ENCODE data around the gene SWAP70. TPM values are rescaled to one million over a fixed set of nuclear protein-coding genes. Genes with fewer than 3 reads are reported as not detected.

SWAP70 gene
- total RNA-seq, 4 donors from 2014 or later, result 11.5 to 65.6 (median 41.5) TPM

DNA sequence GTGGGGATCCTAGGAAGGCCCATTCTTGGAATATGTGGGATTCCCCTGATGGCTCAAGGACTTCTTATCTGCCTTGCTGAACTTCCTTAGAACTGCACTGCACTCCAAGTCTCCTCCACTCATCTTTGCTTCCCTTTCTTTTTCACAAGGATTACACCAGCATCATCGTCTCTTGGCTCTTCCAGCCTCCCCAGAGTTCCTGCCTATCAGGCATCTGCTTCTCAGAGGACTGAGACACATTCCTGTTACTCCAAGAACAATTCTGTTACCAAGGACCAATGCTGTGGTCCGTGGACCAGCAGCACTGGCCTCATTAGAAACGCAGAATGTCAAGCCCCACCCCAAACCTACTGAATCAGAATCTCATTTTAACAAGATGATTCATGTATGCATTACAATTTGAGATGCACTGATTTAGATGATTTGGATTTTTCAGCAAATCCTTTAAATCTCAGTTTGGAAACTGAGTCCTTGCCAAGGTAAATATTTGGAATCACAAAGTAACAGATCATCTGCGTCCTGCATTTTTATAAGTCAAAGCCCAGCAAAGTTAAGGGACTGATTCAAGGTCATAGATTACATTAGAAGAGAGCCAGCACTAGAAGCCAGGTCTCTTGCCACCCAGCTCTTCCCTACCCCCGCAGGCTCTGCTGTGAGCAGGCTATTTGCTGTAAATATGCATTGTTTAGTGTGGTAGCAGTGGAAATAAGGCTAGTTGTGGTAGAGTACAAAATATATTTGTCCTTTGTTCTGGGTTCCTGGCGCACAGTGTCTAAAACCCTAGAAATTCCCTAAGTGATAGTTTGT, 110.9 kb downstream of the SWAP70 start:
- Histone ChIP-seq H3K9me3 (no peaks in the 10 kb centered on the region), H3K27me3 (no peaks in the 10 kb centered on the region), H3K4me3 (no peak overlapping the region), H3K27ac (no peak overlapping the region), H3K4me1 (no peaks in the 10 kb centered on the region), H3K36me3 (no peaks in the 10 kb centered on the region)
- intact Hi-C loops (cut with DNase I; ENCODE audit: low total_unique reads), result no loop called here
- no peak for TF ChIP-seq POLR2A (IDR thresholded peaks at IDR 0.05)
- TF ChIP-seq, protein P1, sequence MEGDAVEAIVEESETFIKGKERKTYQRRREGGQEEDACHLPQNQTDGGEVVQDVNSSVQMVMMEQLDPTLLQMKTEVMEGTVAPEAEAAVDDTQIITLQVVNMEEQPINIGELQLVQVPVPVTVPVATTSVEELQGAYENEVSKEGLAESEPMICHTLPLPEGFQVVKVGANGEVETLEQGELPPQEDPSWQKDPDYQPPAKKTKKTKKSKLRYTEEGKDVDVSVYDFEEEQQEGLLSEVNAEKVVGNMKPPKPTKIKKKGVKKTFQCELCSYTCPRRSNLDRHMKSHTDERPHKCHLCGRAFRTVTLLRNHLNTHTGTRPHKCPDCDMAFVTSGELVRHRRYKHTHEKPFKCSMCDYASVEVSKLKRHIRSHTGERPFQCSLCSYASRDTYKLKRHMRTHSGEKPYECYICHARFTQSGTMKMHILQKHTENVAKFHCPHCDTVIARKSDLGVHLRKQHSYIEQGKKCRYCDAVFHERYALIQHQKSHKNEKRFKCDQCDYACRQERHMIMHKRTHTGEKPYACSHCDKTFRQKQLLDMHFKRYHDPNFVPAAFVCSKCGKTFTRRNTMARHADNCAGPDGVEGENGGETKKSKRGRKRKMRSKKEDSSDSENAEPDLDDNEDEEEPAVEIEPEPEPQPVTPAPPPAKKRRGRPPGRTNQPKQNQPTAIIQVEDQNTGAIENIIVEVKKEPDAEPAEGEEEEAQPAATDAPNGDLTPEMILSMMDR (IDR thresholded peaks at IDR 0.05), result no peak
- no peak for DNase-seq

- TF ChIP-seq, protein P1 (IDR thresholded peaks at IDR 0.05), result no peak
- TF ChIP-seq POLR2A (IDR thresholded peaks at IDR 0.05), result no peak
- H3K36me3 ChIP-seq, result no peaks in the 10 kb centered on the region
- H3K4me3 ChIP-seq, result no peak overlapping the region
- no peaks in the 10 kb centered on the region for H3K4me1 ChIP-seq
- intact Hi-C loops (cut with DNase I; ENCODE audit: low total_unique reads), result no loop called here
- no peak overlapping the region for H3K27ac ChIP-seq
- no peaks in the 10 kb centered on the region for H3K9me3 ChIP-seq
- H3K27me3 ChIP-seq, result no peaks in the 10 kb centered on the region
- no peak for DNase-seq
Observed at GRCh38 chr11:9775398-9775779, 111.5 kb downstream of the SWAP70 start.

DNA sequence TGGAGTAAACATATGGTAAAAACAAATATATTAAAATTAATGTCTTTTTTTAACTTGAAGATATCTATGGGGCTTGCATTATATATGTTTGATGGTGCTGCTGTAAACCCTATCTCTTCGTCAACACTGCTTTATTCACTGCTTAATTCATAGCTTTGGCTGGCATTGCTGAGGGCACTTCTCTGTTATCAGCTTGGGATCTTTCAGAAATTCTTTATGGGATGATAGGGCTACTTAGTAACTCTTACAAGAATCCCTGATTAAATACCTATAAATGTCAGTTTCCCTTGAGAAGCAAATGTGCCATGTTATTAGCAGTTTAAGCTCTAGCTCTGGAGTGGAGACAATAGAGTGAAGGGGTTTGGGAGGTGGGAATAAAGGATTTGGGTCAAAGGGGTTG, 112.3 kb downstream of the SWAP70 start:
- H3K4me1 ChIP-seq, result no peaks in the 10 kb centered on the region
- H3K27ac ChIP-seq, result no peak overlapping the region
- H3K27me3 ChIP-seq, result no peaks in the 10 kb centered on the region
- H3K36me3 ChIP-seq, result no peaks in the 10 kb centered on the region
- TF ChIP-seq, protein P1 (IDR thresholded peaks at IDR 0.05), result no peak
- no peak for TF ChIP-seq POLR2A (IDR thresholded peaks at IDR 0.05)
- intact Hi-C loops (cut with DNase I; ENCODE audit: low total_unique reads), result no loop called here
- no peak for DNase-seq
- no peak overlapping the region for H3K4me3 ChIP-seq
- H3K9me3 ChIP-seq, result no peaks in the 10 kb centered on the region

- TF ChIP-seq POLR2A (IDR thresholded peaks at IDR 0.05), result no peak
- TF ChIP-seq, protein P1 (IDR thresholded peaks at IDR 0.05), result no peak
Observed at GRCh38 chr11:9777066-9777465, 113.2 kb downstream of the SWAP70 start.

GRCh38 chr11:9777525-9777924, 113.6 kb downstream of the SWAP70 start:
- no peak overlapping the region for H3K27ac ChIP-seq
- TF ChIP-seq POLR2A (IDR thresholded peaks at IDR 0.05), result no peak
- TF ChIP-seq, protein P1 (IDR thresholded peaks at IDR 0.05), result no peak
- H3K4me1 ChIP-seq, result no peaks in the 10 kb centered on the region
- H3K4me3 ChIP-seq, result no peak overlapping the region
- DNase-seq, result no peak
- H3K36me3 ChIP-seq, result no peaks in the 10 kb centered on the region
- no peaks in the 10 kb centered on the region for H3K27me3 ChIP-seq
- intact Hi-C loops (cut with DNase I; ENCODE audit: low total_unique reads), result no loop called here
- no peaks in the 10 kb centered on the region for H3K9me3 ChIP-seq

More at GRCh38 chr11:9777066-9777465, 113.2 kb downstream of the SWAP70 start:
- intact Hi-C loops (cut with DNase I; ENCODE audit: low total_unique reads), result no loop called here
- Histone ChIP-seq H3K9me3 (no peaks in the 10 kb centered on the region), H3K4me3 (no peak overlapping the region), H3K4me1 (no peaks in the 10 kb centered on the region), H3K27me3 (no peaks in the 10 kb centered on the region), H3K36me3 (no peaks in the 10 kb centered on the region), H3K27ac (no peak overlapping the region)
- no peak for DNase-seq
